Tibial artery (tissue), 4 donors: Measurements from ENCODE around the gene COMT.

ENCODE experiments used
- DNase-seq, 2 donors: peaks; one replicate each; pipeline ENCODE4 v3.0.0-alpha.2; 2019
- H3K27ac ChIP-seq, 2 donors: fragments of 200-600 bp; sonication (generic) in 1 of 2; 1 replicate in 1 of 2; 2 replicates in 1 of 2; pipeline ENCODE4 v1.5.1; 2018 to 2019; ENCODE audit warnings: mild to moderate bottlenecking in 1 of 2
- H3K27me3 ChIP-seq, 2 donors: fragments of 200-600 bp; sonication (generic) in 1 of 2; one replicate each; pipeline versions ENCODE4 v1.5.1 to v1.6.0; 2016 to 2019
- H3K36me3 ChIP-seq, 3 donors: fragments of 200-600 bp; sonication (generic) in 2 of 3; one replicate each; pipeline ENCODE4 v1.5.1; 2016 to 2019; ENCODE audit warnings: mild to moderate bottlenecking in 2 of 3
- H3K4me1 ChIP-seq, 4 donors: fragments of 200-600 bp; sonication (generic) in 2 of 4; 1 replicate in 3 of 4; 2 replicates in 1 of 4; pipeline ENCODE4 v1.5.1; 2016 to 2019
- H3K4me3 ChIP-seq, 2 donors: fragments of 200-600 bp; sonication (generic) in 1 of 2; 1 replicate in 1 of 2; 2 replicates in 1 of 2; pipeline ENCODE4 v1.5.1; 2018 to 2019; ENCODE audit warnings: mild to moderate bottlenecking in 2 of 2
- H3K9me3 ChIP-seq, 3 donors: fragments of 200-600 bp; sonication (generic) in 1 of 3; one replicate each; pipeline ENCODE4 v1.5.1; 2016 to 2019
- intact Hi-C: fragments of 100-400 bp; cut with DNase I; formaldehyde crosslinking; loops from one replicate; pipeline ENCODE4 v1.15.0; 2023; ENCODE audit warnings: low total_unique reads
- TF ChIP-seq, protein P1 (sequence below), 2 experiments: fragments of 200-600 bp in 1 of 2; fragments of 450-650 bp in 1 of 2; IDR thresholded peaks; one replicate each; pipeline ENCODE4 v1.5.1; 2017 to 2019; ENCODE audit warnings: antibody characterized with exemption in 2 of 2, mild to moderate bottlenecking in 1 of 2, moderate library complexity in 1 of 2

Gene COMT

DNA sequence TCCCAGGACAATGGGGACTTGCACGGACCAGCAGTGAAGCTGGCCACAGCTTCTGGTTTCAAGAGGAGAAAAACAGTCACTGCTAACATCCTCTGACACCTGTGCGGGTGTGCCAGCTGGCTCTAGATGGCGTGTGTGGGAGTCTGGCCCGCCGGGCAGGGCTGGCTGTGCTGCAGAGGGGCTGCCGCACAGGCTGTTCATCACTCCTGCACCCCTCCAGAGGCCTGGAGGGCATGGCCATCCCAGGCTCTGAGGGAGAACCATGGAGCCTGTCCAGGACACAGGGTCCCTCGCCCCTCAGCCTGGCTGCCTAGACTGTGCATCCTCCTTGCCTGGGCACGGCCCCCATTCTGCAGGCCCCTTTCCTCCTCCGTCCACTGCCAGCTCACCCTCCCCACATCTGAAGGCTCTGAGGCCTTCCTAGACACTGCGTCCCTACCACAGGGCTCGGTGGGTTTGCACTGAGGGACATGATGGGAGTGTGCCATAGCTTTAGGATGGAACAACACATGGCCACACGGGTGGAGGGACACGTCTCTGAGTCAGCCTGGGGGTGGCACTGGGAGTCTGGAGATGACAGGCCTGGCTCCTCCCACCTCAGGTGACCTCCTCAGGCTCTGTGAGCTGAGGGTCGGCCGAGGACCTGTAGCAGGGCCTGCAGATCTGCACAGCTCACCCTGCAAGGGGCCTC, 44.8 kb upstream of the COMT start:
- H3K36me3 ChIP-seq = peaks cover 12 to 96% (median 57%) of the 10 kb centered on the region in 3 donors
- no peak for DNase-seq
- no peaks in the 10 kb centered on the region for H3K27me3 ChIP-seq
- TF ChIP-seq, protein P1, sequence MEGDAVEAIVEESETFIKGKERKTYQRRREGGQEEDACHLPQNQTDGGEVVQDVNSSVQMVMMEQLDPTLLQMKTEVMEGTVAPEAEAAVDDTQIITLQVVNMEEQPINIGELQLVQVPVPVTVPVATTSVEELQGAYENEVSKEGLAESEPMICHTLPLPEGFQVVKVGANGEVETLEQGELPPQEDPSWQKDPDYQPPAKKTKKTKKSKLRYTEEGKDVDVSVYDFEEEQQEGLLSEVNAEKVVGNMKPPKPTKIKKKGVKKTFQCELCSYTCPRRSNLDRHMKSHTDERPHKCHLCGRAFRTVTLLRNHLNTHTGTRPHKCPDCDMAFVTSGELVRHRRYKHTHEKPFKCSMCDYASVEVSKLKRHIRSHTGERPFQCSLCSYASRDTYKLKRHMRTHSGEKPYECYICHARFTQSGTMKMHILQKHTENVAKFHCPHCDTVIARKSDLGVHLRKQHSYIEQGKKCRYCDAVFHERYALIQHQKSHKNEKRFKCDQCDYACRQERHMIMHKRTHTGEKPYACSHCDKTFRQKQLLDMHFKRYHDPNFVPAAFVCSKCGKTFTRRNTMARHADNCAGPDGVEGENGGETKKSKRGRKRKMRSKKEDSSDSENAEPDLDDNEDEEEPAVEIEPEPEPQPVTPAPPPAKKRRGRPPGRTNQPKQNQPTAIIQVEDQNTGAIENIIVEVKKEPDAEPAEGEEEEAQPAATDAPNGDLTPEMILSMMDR (IDR thresholded peaks at IDR 0.05) = no peak
- H3K9me3 ChIP-seq = no peaks in the 10 kb centered on the region
- no peak overlapping the region for H3K27ac ChIP-seq
- intact Hi-C loops = no loop called here
- H3K4me3 ChIP-seq = no peak overlapping the region
- H3K4me1 ChIP-seq = peaks cover 0 to 8% (median 0%) of the 10 kb centered on the region in 4 donors

DNA sequence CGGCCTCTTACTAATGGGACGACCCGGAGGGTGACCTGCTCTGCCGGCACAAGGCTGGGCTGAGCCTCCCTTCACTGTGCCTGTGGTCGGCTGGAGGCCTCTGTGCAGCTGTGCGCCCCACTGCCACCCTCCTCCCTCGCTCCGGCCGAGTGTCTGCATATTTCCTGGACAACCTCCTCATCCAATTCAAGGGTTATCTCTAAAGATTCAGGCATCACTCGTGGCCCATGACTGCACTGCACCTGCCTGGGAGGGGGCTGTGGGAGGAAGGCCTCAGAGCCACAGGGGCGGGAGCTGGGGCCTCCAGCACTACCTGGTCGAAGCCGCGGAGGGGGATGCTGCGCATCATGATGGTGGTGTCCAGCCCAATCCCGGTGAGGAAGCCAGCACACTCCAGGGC, 43.8 kb upstream of the COMT start:
- intact Hi-C loops = no loop called here
- DNase-seq = no peak
- TF ChIP-seq, protein P1 (IDR thresholded peaks at IDR 0.05) = no peak
- Histone ChIP-seq H3K4me1 (no peaks in the 10 kb centered on the region), H3K9me3 (no peaks in the 10 kb centered on the region), H3K27me3 (no peaks in the 10 kb centered on the region), H3K36me3 (peaks cover 14 to 96% (median 53%) of the 10 kb centered on the region in 3 donors), H3K27ac (no peak overlapping the region), H3K4me3 (no peak overlapping the region)

DNA sequence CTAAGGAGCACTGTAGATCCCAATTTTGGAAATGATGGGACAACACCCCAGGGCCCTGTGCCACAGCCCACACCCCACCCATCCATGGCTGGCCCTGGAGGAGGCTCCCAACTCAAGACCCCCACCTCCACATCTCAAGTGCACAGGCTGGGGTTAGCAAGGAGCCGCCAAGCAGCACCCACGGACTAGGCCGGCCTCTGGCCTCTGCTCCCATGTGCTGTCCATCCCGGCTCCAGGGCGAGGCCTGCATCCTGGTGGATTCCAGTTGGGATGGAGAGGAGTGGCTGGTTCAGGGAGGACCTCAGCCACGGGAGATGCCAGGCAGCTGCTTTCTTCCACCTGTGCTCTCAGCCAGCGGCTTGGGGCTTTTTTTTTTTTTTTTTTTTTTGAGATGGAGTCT, 43.4 kb upstream of the COMT start:
- H3K4me3 ChIP-seq = no peak overlapping the region
- no peak overlapping the region for H3K27ac ChIP-seq
- intact Hi-C loops = no loop called here
- DNase-seq = no peak
- H3K9me3 ChIP-seq = no peaks in the 10 kb centered on the region
- H3K4me1 ChIP-seq = no peaks in the 10 kb centered on the region
- H3K36me3 ChIP-seq = peaks cover 16 to 95% (median 50%) of the 10 kb centered on the region in 3 donors
- TF ChIP-seq, protein P1 (IDR thresholded peaks at IDR 0.05) = no peak
- no peaks in the 10 kb centered on the region for H3K27me3 ChIP-seq

DNA sequence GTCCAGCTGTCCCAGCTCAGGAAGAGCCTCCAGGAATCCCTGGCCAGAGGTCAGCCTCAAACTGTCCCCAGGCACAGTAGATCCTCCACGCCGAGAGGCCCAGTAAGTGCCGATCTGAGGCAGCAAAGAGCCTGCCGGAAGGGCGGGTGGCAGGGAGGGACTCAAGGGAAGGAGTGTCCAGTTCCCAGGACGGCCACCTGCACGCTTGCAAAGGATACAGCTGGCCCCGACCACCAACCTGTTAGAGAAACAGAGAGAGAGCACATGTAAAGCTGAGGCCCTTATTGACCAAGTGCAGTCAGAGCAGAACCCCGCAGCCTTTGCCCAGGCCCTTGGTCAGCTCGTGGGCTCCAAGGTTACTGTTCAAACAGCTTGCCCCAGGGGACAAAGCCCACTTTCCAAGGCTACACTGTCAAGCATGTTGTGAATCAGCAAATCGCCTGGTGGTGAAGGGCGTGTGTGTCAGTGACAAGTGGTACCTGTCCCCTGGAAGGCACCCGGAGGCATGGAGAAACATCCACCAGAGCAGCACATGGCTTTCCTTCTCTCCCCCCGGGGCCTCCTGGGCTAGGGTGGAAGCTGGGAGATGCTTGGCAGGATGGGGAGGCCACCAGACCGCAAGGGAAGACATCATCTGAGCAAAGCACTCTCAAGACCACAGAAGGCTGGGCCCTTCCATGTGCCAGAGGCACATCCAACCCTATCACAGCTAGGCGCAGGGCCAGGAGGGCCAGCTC, 42.6 kb upstream of the COMT start:
- DNase-seq = no peak
- peaks cover 16 to 92% (median 41%) of the 10 kb centered on the region in 3 donors for H3K36me3 ChIP-seq
- no peak overlapping the region for H3K27ac ChIP-seq
- H3K27me3 ChIP-seq = no peaks in the 10 kb centered on the region
- no peaks in the 10 kb centered on the region for H3K9me3 ChIP-seq
- TF ChIP-seq, protein P1 (IDR thresholded peaks at IDR 0.05) = no peak
- H3K4me3 ChIP-seq = no peak overlapping the region
- H3K4me1 ChIP-seq = no peaks in the 10 kb centered on the region
- intact Hi-C loops = no loop called here

DNA sequence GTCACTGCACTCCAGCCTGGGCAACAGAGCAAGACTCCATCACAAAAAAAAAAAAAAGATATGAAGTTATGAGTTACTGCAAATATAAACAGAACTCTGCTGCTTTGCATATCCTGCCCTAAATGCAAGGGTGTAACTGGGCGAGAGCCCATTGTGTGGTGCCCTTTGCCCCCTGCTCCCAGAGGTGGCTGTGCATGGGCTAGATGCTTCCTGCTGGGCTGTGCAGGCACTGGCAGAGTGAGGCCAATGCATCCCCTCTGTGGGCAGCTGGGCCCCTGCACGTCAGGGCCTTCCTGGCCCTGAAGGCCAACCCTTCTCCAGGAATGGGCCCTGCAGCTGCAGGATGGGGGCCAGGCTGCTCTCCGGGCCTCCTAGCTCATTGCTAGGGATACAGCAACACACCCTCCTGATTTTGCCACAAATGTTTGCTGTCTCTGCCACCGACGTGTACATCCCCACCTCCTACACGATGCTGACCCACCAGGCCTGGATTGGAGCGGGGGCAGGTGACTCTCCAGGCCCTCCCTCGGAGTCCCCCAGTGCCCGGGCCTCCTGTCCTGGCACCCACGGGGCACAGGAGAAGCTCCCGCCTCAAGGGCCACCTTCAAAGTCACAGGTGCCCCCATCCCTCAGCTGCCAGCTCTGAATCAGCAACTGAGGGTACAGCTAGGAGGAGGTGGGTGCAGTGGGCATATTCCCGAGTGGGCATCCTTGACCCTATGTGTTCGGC, 40.7 kb upstream of the COMT start:
- H3K4me3 ChIP-seq = no peak overlapping the region
- no peaks in the 10 kb centered on the region for H3K4me1 ChIP-seq
- no peaks in the 10 kb centered on the region for H3K27me3 ChIP-seq
- H3K9me3 ChIP-seq = no peaks in the 10 kb centered on the region
- peaks cover 7 to 90% (median 33%) of the 10 kb centered on the region in 3 donors for H3K36me3 ChIP-seq
- no peak for DNase-seq
- TF ChIP-seq, protein P1 (IDR thresholded peaks at IDR 0.05) = no peak
- no peak overlapping the region for H3K27ac ChIP-seq
- intact Hi-C loops = no loop called here
